ENCODE results near the gene NDUFA8.

DNA sequence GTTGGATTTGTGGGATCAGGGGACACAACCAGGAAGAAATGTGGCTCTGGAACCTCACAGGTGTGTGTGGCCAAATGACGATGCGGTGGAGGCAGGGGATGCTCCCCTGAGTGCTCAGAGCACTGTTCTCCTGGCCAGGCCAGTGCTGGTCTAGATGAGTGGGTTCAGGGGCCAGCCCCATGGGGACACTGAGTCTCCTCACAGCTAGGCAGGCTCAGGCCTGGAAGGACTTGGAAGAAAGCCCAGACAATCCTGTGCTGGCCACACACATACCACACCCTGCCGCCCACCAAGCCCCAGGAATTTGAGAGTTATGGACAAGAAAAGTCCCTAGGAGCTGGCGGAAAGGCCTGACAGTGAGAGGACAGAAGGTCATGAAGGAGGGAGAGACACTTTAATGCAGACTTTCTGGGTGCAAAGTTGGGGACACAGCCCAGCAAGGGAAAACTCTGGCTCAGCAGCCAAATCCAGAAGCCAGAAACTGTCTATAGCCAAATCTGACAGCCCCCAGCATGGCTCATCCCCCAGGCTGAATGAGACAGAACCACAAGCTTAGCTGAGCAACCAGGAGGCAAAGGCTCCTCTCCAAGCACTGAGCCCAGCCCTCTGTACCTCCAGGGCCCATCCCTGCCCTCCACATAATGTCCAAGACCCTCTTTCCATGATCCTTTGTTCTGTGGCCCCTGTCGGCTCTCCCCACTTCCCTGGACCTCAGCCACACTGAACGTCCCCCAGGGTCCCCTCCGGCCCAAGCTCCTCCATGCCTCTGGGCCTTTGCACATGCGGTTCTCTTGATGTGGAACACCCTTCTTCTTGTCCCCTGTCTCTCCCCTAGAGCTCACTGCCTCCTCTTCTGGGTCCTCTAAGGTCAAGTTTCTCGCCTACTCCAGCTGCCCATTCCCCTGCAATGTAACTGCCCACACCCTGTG, 46.8 kb upstream of the NDUFA8 start:
- TF ChIP-seq, protein P1, sequence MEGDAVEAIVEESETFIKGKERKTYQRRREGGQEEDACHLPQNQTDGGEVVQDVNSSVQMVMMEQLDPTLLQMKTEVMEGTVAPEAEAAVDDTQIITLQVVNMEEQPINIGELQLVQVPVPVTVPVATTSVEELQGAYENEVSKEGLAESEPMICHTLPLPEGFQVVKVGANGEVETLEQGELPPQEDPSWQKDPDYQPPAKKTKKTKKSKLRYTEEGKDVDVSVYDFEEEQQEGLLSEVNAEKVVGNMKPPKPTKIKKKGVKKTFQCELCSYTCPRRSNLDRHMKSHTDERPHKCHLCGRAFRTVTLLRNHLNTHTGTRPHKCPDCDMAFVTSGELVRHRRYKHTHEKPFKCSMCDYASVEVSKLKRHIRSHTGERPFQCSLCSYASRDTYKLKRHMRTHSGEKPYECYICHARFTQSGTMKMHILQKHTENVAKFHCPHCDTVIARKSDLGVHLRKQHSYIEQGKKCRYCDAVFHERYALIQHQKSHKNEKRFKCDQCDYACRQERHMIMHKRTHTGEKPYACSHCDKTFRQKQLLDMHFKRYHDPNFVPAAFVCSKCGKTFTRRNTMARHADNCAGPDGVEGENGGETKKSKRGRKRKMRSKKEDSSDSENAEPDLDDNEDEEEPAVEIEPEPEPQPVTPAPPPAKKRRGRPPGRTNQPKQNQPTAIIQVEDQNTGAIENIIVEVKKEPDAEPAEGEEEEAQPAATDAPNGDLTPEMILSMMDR (conservative IDR thresholded peaks at IDR 0.05; ENCODE audit: low read depth, low read length): no peak
- TF ChIP-seq, protein P2, sequence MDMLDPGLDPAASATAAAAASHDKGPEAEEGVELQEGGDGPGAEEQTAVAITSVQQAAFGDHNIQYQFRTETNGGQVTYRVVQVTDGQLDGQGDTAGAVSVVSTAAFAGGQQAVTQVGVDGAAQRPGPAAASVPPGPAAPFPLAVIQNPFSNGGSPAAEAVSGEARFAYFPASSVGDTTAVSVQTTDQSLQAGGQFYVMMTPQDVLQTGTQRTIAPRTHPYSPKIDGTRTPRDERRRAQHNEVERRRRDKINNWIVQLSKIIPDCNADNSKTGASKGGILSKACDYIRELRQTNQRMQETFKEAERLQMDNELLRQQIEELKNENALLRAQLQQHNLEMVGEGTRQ (IDR thresholded peaks at IDR 0.05; ENCODE audit: low read depth, low read length): no peak

Measured in IMR-90 (cell line).